GM21423 (cell line): ENCODE measurements around the gene JPT1.

Source experiments
- ATAC-seq: cut with Tn5 transposase; IDR thresholded peaks from one replicate; pipeline ENCODE4 v1.9.1; 2021; ENCODE audit warnings: mild to moderate bottlenecking, moderate library complexity; ENCODE audit not compliant: unreplicated experiment

Gene JPT1

DNA sequence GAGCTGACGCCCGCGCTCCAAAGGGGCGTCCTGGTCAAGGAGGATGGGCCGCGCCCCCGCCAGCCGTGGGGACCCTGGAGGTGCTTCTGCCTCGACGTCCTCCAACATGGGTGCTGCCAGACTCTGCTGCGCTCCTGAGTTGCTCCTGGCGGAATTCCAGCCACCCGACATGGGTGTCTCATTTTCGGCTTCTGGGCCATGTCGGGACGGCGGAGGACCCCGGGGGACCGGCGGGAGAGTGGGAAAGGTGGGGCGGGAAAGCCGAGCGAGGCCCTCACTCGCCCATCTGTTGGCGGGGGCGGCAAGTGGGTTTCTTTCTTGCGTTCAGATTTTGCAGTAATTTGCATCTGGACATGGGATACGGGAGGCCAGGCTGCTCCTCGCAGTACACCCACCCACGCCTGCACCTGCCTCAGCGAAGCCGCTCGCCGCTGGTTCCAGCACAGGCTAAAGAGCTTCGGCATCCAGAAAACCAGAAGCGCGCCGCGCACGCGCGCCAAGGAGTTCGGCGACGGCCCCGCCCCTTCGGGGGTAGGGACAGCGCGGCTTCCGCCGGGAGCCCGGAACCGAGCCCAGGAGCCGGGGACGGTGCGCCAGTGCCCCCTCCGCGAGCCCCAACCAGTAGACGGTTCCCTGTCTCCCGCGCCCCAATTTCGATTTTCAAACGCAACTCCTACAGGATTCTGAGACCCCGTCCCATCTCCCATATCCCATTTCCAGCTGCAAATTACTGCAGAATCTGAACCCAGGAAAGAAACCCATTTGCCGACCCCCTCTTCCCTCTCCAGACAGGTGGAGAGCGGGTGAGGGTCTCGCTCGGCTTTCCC is 44.7 kb downstream of the JPT1 start, which contains the start of gene ARMC7:
Gene ARMC7 (plus strand): TSS at position 563 of the 827 bp plus-strand sequence. CDS start 320 bp downstream, outside the sequence.
- peak; percentile 66 for ATAC-seq

DNA sequence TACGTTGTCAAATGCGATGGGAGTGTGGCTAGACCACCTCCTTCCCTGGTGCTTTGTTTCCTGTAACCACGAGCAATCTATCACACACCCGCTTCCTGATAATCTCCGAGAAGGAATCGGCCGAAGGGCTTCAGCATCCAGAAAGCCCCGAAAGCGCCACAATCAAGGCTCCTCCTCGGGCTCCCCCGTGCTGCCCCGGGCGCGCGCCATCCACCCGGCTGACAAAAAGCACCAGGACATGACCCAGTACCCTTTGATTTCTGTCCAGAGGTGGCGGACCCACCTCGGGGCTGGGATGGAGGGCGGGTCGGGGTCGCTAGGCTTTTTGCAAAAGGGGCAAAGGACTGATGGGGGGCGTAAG is 45.3 kb downstream of the JPT1 start:
- no peak for ATAC-seq

DNA sequence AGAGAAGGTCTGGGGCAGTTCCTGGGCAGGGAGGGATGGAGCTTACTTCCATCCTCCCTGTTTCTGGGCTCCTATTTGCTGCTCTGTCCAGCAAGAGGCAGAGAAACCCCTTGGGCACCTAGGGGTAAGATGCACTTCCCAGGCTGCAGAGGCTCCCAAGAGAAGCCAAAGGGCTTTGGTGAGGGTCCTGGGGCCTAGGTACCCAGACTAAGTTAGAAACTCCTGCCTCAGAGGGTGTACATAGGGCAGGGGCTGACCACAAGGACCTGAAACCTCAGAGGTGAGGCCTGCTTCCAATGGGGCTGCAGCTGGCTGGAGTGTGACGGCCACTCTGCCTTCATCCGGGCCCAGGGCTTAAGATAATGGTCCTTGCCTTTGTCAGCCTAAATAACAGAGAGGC is 46.1 kb downstream of the JPT1 start:
- ATAC-seq: no peak

DNA sequence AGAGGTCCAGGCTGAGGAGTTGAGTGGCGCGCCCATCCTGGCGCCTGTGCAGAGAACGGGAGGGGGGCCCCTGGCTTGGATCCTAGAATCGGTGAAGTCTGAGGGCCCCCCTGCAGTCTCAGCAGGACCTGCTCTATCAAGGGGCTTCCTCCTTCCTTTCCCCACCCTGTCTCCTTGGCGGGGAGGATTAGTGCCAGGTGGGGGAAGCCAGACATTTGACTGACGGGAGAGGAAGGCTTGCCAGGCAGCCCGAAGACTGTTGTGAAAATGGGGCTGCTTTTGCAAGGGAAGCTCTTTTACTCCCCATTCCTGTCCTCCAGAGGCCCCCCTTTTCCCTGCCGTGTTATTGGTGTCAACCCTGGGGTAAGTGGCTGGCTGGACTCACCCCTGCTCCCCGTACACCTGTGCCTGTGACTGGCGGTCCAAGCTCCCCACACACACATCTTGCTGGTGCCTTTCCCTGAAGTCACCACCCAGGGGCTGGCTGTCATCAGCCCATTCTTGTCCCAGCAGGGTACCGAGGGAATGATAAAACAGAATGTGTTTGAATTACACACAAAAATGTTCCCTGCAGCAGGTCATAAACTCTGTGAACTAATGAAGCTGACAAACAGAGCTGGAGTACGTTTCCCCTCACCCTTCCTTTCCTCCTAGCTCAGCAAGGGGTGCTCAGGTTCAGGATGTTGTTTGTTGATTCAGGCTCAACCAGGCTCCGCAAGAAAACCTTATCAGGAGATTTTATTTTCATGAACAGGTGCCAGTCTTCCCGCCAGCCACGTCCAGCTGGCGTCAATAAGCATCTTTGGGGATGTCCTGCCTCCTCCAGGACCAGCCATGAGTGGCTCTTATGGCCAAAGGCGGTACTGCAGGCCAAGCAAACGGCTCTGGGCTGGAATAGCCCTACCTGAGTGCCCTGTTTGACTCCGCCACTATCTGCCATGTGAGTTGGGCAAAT is 48.9 kb downstream of the JPT1 start:
- ATAC-seq: no peak

DNA sequence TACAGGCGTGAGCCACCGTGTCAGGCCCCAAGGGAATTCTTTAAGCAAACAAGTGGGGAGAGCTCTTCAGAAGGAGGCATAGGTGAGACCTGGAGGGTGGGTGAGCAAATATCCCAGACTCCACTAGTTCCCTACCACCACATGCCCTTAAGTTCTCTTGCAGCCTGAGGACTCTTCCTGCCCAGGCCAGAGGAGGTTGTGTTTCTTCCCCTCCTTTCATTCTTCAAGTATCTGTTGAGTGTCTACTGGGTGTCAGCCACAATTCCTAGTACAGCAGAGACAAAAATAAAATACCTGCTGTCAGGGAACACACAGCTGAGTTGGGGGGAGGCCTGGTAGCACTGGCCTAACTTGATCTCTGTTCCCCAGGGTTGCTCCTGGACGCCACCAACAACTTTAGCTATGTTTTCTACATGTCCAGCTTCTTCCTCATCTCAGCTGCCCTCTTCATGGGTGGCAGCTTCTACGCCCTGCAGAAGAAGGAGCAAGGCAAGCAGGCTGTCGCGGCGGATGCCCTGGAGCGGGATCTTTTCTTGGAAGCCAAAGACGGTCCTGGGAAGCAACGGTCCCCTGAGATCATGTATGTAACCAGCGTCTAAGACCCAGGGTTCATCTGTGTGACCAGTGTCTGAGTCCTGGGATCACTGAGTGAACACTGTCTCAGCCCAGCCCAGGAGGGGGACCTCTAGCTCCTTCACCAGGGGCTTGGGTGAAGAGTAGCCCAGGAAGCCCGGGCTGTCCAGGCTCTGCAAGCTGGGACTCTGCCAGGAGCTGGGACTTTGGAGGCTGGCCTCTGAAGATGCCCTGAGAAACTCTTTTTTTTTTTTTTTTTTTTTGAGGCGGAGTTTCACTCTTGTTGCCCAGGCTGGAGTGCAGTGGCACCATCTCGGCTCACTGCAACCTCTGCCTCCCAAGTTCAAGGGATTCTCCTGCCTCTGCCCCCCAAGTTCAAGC is 50.4 kb downstream of the JPT1 start:
- ATAC-seq: no peak

DNA sequence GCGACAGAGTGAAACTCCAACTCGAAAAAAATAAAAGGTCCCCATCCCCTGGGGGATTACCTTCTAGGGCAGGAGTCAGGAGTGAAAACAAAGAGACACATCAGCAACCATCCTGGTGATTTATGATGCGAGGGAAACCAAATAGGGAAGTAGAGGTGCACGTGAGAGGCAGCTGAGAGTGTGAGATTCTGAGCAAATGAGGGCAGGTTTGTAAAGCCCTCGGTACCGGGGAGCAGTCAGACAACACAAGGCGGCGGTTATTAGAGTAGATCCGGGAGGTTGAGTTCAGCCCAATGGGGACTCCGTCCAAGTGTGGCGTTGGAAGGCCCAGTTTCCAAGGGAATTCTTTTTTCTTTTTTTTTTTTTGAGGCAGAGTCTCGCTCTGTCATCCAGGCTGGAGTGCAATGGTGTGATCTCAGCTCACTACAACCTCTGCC is 51.9 kb downstream of the JPT1 start:
- ATAC-seq: no peak

DNA sequence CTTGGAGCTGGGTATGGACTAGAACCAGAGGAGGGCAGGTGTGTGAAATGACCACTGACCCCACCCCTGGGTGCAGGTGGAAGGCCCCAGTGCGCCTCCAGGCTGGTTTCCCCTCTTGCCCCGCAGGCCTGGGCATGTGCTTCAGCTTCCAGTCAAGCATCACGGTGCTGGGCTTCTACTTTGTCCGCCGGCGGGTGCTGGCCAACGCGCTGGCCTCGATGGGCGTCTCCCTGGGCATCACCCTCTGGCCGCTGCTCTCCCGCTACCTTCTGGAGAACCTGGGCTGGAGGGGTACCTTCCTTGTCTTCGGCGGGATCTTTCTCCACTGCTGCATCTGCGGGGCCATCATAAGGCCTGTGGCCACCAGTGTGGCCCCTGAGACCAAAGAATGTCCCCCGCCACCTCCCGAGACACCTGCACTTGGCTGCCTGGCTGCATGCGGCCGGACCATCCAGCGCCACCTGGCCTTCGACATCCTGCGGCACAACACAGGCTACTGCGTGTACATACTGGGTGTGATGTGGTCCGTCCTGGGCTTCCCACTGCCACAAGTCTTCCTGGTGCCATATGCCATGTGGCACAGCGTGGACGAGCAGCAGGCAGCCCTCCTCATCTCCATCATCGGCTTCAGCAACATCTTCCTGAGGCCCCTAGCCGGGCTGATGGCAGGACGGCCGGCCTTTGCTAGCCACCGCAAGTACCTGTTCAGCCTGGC is 54.3 kb downstream of the JPT1 start:
- ATAC-seq: no peak

DNA sequence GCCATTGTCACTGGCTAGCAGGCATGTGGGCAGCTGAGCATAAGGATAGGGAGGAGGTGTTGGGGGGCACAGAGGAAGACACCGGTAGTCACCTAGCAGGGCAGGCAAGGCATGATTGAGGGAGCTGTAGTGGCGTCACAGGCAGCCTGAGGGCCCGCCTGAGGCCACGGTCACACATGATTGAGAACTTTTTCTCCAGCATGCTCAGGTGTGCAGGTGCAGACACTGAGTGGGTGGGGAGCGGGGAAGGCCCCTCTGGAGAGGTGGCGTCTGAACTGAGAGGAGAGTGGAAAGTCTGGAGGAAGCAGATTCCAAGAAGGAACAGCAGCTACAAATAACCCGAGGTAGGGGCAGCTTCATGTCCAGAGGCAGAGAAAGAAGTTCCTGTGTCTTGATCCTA is 55.5 kb downstream of the JPT1 start:
- ATAC-seq: no peak

DNA sequence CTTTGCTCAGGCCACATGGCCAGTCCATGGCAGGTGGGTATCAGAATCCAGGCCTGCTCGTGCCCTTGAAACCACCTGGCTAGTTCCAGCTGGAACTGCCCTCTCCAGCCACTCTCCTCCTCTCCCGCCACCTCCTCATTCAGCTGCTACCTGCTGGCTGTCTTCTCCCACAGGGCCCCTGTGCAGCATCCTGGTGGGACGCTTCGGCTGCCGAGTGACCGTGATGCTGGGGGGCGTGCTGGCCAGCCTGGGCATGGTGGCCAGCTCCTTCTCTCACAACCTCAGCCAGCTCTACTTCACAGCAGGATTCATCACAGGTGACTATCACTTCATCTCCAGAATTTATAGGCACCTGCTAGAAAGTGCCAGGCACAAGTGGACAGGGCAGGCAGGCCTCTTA is 56.4 kb downstream of the JPT1 start:
- ATAC-seq: no peak

DNA sequence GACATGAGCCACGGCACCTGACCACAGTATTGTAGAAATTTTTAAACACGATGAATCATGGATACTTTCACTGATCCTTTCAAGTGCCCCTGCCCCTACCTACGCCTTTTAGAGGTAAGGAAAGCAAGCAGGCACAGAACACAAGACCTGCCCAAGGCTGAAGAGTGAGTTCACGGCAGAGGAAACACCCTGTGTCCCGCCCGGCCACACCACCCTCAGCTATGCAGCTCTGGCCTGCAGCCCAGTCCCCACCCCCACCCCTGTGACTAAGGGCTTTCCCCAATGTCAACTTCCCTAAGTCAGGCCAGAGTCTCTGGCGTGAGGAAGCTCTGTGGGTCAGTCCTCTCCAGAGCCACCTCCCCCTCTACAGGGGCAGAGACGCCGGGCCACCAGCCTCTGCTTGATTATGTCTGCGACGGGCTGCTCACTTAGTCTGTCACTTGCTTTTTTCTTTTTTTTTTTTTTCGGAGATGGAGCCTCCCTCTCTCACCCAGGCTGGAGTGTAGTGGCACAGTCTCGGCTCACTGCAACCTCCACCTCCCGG is 58.2 kb downstream of the JPT1 start:
- ATAC-seq: no peak

DNA sequence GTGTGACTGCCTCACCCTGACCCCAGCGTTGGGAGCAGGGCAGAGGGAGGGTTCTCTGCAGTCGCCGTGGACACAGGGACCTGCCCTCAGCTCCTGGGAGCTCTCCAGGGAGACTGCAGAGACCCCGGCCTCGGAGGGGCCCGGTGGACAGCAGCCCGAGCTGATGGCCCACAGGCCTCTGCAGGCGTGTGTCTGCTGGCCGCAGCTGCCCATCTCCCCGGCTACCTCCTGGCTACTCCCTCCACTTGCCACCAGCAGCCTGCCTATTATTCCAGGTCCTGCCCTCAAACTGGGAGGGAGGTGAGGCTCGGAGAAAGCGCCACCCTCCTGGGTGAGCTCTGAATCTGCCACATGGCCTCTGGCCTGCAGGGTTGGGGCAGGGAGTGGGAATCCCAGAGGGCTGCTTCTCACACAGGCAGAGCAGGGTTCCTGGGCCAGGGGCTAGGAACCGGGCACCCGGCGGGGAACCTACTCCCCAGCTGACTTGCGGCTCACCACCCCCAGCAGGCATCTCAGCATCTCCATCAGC is 59.4 kb downstream of the JPT1 start:
- no peak for ATAC-seq

DNA sequence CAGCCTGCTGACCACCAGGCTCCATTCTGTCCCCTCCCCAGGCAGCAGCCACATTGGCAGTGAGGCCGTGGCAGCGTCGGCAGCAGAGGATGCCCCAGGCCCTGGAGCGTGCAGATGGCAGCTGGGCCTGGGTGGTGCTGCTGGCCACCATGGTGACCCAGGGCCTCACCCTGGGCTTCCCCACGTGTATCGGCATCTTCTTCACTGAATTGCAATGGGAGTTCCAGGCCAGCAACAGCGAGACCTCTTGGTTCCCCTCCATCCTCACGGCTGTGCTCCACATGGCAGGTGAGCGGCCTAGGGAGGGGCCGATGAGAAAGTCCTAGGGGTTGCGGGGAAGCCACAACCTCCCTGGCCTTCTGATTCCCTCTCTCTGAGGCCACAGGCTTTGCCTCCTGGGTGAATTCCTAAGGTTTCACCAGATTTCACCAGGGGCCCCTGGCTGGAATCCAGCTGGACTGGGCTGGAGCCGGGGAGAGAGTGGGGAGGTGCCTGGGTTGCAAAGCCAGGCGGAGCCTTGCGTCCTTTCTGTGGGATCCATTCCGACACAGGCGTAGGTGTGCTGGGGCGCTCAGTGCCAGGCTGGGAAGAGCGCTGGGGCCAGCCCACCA is 60.7 kb downstream of the JPT1 start:
- ATAC-seq: no peak

DNA sequence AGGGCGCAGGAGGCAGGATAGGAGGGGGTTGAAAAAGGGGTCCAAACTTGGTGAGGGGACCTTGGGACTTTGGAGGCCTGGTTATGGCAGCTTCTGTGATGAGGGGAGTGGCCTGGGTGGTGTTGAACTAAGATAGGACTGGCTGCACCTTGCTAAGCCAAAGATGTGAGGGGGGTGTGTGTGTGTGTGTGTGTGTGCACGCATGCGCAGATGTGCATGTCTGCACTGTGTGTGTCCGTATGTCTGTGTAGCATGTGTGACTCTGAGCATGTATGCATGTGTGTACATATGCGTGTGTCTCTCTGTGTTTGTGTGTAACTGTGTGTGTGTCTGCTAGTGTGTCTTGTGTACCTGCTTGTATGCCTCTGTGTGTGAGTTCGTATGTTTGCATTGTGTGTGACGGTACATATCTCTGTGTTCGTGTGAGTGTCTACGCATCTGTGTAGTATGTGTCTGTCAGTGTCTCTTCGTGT is 62.4 kb downstream of the JPT1 start:
- no peak for ATAC-seq

DNA sequence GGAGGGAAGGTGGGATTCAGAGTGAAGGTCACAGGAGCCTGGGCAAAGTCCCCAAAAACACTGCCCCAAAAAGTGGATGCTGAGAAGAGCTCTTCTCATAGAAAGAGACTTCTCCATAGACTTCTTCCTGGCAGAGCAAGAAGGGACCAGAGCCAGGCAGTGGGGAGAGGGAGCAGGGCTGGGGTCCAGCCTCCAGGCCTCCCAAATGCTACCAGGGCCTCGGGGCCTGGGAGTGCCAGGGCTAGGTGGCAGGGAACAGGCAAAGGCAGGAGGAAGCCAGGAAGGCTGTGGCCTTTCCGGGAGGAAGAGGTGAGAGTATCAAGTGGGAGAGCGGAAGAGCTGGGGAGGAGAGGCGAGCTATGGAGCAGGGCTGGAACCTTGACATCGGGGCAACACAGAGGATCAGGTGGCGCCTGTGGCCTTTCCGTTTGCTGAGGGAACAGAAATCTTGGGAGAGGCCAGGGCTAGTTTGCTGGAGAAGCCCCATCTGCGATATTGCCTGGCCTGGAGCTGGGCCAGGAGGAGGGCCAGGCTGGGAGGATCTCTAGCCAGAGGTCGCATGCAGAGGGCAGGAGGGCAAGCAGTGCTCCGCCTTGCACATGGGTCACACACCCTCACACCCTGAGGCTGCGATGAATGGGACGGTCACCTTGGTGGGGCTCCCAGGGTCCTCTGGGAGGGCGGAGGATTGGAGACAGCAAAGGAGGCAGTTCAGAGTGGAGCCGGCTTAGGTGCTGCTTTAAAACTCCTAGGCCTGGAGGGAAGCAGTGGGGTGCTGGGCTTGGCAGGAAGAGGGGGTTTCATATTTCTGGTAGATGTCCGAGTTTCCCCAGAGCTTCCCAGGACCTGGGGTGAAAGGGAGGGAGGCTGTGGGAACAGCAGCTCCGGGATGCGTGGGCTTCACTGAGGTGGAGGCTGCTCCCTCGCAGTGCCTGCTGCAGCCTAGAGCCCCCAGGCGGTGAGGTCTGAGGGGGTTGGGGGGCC is 63.1 kb downstream of the JPT1 start:
- ATAC-seq: no peak

DNA sequence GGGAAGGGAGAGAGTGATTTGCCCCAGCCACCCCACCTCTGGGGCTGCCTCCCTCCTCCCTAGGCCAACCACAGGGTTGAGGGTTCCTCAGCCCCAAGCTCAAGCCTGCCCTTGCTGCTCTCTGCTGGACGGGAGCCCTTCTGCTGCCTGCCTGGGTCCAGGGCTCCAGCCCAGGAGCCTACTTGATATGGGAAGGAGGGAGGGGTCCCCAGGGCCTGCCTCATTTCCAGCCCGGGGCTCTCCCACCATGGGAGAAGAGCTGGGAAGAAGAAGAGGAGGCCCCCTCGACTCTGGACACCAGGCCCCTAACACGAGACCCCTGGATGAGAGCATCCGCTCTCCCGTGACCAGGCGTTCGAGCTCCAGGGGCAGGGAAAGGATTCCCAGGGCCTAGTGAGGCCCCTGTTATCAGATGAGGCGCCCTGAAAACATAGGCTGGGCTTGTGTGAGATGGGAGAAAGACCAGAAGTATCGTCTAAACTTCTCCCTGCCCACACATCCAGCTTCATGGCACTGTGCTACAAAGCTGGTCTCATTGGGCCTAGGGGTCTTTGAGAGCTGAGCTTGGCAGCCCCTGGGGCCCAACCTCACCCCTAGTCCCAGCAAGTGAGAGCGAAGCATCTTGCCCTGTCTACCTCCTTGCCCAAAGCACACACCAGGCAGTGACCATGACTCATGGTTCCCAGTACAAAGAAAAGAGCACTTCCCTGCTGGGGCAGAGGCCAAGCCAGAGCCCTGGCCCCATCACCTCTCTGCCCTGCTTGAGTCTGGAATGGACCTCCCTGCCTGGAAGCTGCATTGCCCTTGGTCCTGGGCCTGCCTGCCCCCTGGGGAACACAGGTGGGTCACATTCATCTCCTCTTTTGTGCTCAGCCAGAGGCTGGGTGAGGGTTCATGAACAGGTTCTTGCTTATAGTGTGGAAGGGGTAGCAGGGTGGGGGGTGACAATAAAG is 65.6 kb downstream of the JPT1 start:
- ATAC-seq: no peak

DNA sequence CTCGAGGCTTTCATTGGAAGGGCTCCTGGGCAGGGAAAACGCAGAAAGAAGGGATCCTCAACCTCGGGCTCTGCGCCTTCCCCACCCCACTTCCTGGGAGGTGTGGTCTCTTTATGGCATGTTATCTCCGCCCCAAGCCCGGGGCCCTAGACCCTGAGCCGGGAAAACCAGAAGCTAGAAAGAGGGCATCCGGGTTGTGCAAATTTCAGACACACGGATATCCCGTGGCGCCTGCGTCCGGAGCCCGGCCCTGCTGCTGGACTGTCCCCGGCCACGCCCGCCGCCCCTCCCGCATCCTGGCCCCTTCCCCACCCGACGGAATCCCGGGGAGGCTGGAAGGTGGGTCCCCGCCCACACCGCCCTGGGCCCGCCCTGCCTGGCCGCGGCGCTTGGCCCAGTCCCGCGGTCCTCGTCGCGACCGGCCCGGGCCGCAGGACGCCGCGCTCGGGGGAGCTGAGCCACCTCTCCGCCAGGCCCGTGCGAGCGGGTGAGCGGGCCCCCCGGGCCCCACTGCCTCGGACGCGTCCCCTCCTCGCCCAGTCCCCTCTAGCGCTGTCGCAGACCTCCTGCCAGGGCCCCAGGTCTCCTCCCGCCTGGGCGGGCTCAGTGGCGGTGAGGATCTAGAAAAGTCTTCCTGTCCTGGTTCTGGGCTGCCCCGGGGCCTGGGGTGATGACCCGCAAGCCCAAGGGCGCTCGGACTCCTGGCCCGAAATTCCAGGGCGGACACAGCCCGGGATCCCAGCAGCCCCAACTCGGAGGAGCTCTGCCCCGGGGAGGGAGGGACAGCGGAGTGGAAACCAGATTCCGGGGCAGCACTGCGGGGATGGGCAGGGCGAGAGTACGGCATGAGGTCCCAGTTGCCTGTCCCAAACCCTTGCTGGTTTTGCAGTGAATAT is 66.5 kb downstream of the JPT1 start, which contains the start of gene SLC16A5:
Gene SLC16A5 (plus strand): TSS at position 397 of the 896 bp plus-strand sequence. CDS start 5,683 bp downstream, outside the sequence.
- ATAC-seq: peak; percentile 53
